WTC11 (cell line): ENCODE measurements around the gene C10orf90. TPM values are rescaled to one million over a fixed set of nuclear protein-coding genes. Genes with fewer than 3 reads are reported as not detected.

ENCODE experiments used
- ATAC-seq: fragments of 200-7000 bp; cut with Tn5 transposase; 2 replicates; pipeline ENCODE4 v1.10.0; 2021; ENCODE audit warnings: mild to moderate bottlenecking, moderate library complexity
- CTCF ChIA-PET: fragments of 300-600 bp; sonication (Branson Sonifier 250); formaldehyde crosslinking; loops from one replicate; lab custom pipeline; 2021; ENCODE audit warnings: antibody characterized with exemption; lab: Charles Lee
- POLR2A ChIA-PET: fragments of 350-600 bp; sonication (Branson Sonifier 250); formaldehyde crosslinking; loops from one replicate; lab custom pipeline; 2021; ENCODE audit warnings: antibody characterized with exemption; lab: Charles Lee
- DNase-seq: peaks from one replicate; pipeline ENCODE4 v3.0.0; 2021; ENCODE audit warnings: low spot score
- H3K27ac Mint-ChIP-seq: 2 replicates; pipeline ENCODE4 v1.8.0; 2021; ENCODE audit warnings: mixed read lengths
- H3K27me3 Mint-ChIP-seq: 2 replicates; pipeline ENCODE4 v1.8.0; 2021; ENCODE audit warnings: low read depth, mild to moderate bottlenecking, moderate library complexity, mixed read lengths
- H3K36me3 Mint-ChIP-seq: 2 replicates; pipeline ENCODE4 v1.8.0; 2021; ENCODE audit warnings: mixed read lengths
- H3K4me1 Mint-ChIP-seq: 2 replicates; pipeline ENCODE4 v1.8.0; 2022; ENCODE audit warnings: mixed read lengths
- H3K4me3 Mint-ChIP-seq: 2 replicates; pipeline ENCODE4 v1.8.0; 2021; ENCODE audit warnings: mild to moderate bottlenecking, moderate library complexity, mixed read lengths
- H3K9me3 Mint-ChIP-seq: 2 replicates; pipeline ENCODE4 v1.8.0; 2021; ENCODE audit warnings: mixed read lengths
- CREM ChIP-seq: sonication (generic); formaldehyde crosslinking; IDR thresholded peaks from 2 replicates; pipeline ENCODE4 v1.8.1; 2022; ENCODE audit warnings: mild to moderate bottlenecking, missing genetic modification reagents, moderate library complexity
- FOXJ3 ChIP-seq: sonication (generic); formaldehyde crosslinking; IDR thresholded peaks from 2 replicates; pipeline ENCODE4 v1.9.0; 2021; ENCODE audit warnings: missing genetic modification reagents, mild to moderate bottlenecking, borderline replicate concordance
- GRHL2 ChIP-seq: fragments of 250-450 bp; sonication (Bioruptor Pico); IDR thresholded peaks from 2 replicates; pipeline ENCODE4 v1.8.0; 2022; ENCODE audit warnings: mild to moderate bottlenecking, moderate library complexity; ENCODE audit not compliant: insufficient replicate concordance, severe bottlenecking
- JAZF1 ChIP-seq: fragments of 250-450 bp; sonication (Bioruptor Pico); IDR thresholded peaks from 2 replicates; pipeline ENCODE4 v1.9.0; 2021; ENCODE audit warnings: moderate library complexity, mild to moderate bottlenecking, inconsistent platforms
- KAT7 ChIP-seq: sonication (generic); formaldehyde crosslinking; IDR thresholded peaks from 2 replicates; pipeline ENCODE4 v1.8.1; 2023; ENCODE audit warnings: missing genetic modification reagents, mild to moderate bottlenecking, borderline replicate concordance
- NFYB ChIP-seq: sonication (generic); formaldehyde crosslinking; conservative IDR thresholded peaks from 2 replicates; pipeline ENCODE4 v1.8.0; 2022; ENCODE audit warnings: low read depth, missing genetic modification reagents
- NR3C1 ChIP-seq: sonication (generic); formaldehyde crosslinking; conservative IDR thresholded peaks from 2 replicates; pipeline ENCODE4 v1.8.1; 2023; ENCODE audit warnings: low read depth, mild to moderate bottlenecking, missing genetic modification reagents
- TCF7 ChIP-seq: sonication (generic); formaldehyde crosslinking; IDR thresholded peaks from 2 replicates; pipeline ENCODE4 v1.8.0; 2022; ENCODE audit warnings: mild to moderate bottlenecking, low read depth, missing genetic modification reagents, moderate library complexity
- TEAD1 ChIP-seq: sonication (generic); formaldehyde crosslinking; IDR thresholded peaks from 2 replicates; pipeline ENCODE4 v1.8.0; 2022; ENCODE audit warnings: mild to moderate bottlenecking, missing genetic modification reagents
- TP53 ChIP-seq: sonication (generic); formaldehyde crosslinking; IDR thresholded peaks from 2 replicates; pipeline ENCODE4 v1.8.1; 2023; ENCODE audit warnings: mild to moderate bottlenecking, missing genetic modification reagents
- ZNF219 ChIP-seq: sonication (generic); formaldehyde crosslinking; IDR thresholded peaks from 2 replicates; pipeline ENCODE4 v1.8.0; 2023; ENCODE audit warnings: missing genetic modification reagents, mild to moderate bottlenecking, borderline replicate concordance
- ZNF396 ChIP-seq: fragments of 250-450 bp; sonication (Bioruptor Pico); IDR thresholded peaks from 2 replicates; pipeline ENCODE4 v1.8.0; 2021; ENCODE audit warnings: mild to moderate bottlenecking, moderate library complexity, borderline replicate concordance
- total RNA-seq: library from RNA; stranded (reverse); gene quantifications from 3 replicates; pipeline ENCODE4 v1.2.3, GENCODE V29; 2021
- TF ChIP-seq, protein P1 (sequence below): sonication (generic); formaldehyde crosslinking; IDR thresholded peaks from 2 replicates; pipeline ENCODE4 v1.8.1; 2023; ENCODE audit warnings: mild to moderate bottlenecking, moderate library complexity, missing genetic modification reagents
- TF ChIP-seq, protein P2 (sequence below): sonication (generic); formaldehyde crosslinking; IDR thresholded peaks from 2 replicates; pipeline ENCODE4 v1.8.0; 2022; ENCODE audit warnings: mild to moderate bottlenecking, missing genetic modification reagents
- TF ChIP-seq, protein P3 (sequence below): fragments of 250-450 bp; sonication (Bioruptor Pico); IDR thresholded peaks from 2 replicates; pipeline ENCODE4 v1.9.0; 2021; ENCODE audit warnings: mild to moderate bottlenecking
- TF ChIP-seq, protein P4 (sequence below): sonication (generic); formaldehyde crosslinking; IDR thresholded peaks from 2 replicates; pipeline ENCODE4 v1.8.1; 2022; ENCODE audit warnings: missing genetic modification reagents, borderline replicate concordance
- TF ChIP-seq, protein P5 (sequence below): sonication (generic); formaldehyde crosslinking; IDR thresholded peaks from 2 replicates; pipeline ENCODE4 v1.8.1; 2023; ENCODE audit warnings: mild to moderate bottlenecking, missing genetic modification reagents, moderate library complexity
- TF ChIP-seq, protein P6 (sequence below): sonication (generic); formaldehyde crosslinking; IDR thresholded peaks from 2 replicates; pipeline ENCODE4 v1.8.1; 2022; ENCODE audit warnings: low read depth, missing genetic modification reagents, borderline replicate concordance
- TF ChIP-seq, protein P7 (sequence below): sonication (generic); formaldehyde crosslinking; IDR thresholded peaks from 2 replicates; pipeline ENCODE4 v1.8.0; 2022; ENCODE audit warnings: mild to moderate bottlenecking, missing genetic modification reagents
- TF ChIP-seq, protein P8 (sequence below): fragments of 250-450 bp; sonication (Bioruptor Pico); conservative IDR thresholded peaks from 2 replicates; pipeline ENCODE4 v1.9.0; 2021; ENCODE audit warnings: mild to moderate bottlenecking
- TF ChIP-seq, protein P9 (sequence below): sonication (generic); formaldehyde crosslinking; IDR thresholded peaks from 2 replicates; pipeline ENCODE4 v1.8.1; 2023; ENCODE audit warnings: mild to moderate bottlenecking, missing genetic modification reagents

The C10orf90 gene
- total RNA-seq, 1 experiment from 2014 or later = 0.85 TPM

DNA sequence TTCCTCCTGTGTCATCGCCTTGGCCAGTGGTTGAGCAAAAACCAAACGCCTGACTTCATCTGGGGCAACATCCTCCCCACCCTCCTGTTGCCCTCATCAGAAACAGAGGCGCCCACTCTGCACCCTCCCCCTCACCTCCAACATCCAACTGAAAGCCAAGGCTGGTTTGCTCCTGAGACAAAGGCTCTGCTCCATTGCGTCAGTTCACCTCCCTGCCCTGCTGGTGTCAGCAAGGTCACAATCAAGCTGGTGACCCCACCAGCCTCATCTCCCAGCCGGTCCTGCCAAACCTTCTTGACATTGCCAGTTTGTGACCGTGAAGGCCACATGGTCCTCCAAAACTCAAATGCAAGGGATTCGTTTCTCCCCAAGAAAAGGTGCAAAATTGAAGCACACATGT lies 150.5 kb downstream of the C10orf90 start:
- Mint-ChIP-seq H3K4me3 (no peak overlapping the region), H3K27ac (no peak overlapping the region), H3K4me1 (0 out of 2 replicates have a peak, but pooled peaks cover 4% of the 10 kb centered on the region), H3K36me3 (peaks cover 3% of the 10 kb centered on the region; the same call in 1 of the 2 replicates), H3K27me3 (no peaks in the 10 kb centered on the region), H3K9me3 (peaks cover 8% of the 10 kb centered on the region)
- ATAC-seq (peak; percentile 59), DNase-seq (peak; percentile 17)
- TF ChIP-seq, protein P1, sequence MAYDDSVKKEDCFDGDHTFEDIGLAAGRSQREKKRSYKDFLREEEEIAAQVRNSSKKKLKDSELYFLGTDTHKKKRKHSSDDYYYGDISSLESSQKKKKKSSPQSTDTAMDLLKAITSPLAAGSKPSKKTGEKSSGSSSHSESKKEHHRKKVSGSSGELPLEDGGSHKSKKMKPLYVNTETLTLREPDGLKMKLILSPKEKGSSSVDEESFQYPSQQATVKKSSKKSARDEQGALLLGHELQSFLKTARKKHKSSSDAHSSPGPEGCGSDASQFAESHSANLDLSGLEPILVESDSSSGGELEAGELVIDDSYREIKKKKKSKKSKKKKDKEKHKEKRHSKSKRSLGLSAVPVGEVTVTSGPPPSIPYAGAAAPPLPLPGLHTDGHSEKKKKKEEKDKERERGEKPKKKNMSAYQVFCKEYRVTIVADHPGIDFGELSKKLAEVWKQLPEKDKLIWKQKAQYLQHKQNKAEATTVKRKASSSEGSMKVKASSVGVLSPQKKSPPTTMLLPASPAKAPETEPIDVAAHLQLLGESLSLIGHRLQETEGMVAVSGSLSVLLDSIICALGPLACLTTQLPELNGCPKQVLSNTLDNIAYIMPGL (CRISPR knock-in tag) = no peak
- TF ChIP-seq JAZF1 = no peak
- TF ChIP-seq, protein P2, sequence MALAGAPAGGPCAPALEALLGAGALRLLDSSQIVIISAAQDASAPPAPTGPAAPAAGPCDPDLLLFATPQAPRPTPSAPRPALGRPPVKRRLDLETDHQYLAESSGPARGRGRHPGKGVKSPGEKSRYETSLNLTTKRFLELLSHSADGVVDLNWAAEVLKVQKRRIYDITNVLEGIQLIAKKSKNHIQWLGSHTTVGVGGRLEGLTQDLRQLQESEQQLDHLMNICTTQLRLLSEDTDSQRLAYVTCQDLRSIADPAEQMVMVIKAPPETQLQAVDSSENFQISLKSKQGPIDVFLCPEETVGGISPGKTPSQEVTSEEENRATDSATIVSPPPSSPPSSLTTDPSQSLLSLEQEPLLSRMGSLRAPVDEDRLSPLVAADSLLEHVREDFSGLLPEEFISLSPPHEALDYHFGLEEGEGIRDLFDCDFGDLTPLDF (CRISPR knock-in tag) = no peak
- TF ChIP-seq, protein P3, sequence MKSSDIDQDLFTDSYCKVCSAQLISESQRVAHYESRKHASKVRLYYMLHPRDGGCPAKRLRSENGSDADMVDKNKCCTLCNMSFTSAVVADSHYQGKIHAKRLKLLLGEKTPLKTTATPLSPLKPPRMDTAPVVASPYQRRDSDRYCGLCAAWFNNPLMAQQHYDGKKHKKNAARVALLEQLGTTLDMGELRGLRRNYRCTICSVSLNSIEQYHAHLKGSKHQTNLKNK (CRISPR knock-in tag) = no peak
- TF ChIP-seq, protein P4, sequence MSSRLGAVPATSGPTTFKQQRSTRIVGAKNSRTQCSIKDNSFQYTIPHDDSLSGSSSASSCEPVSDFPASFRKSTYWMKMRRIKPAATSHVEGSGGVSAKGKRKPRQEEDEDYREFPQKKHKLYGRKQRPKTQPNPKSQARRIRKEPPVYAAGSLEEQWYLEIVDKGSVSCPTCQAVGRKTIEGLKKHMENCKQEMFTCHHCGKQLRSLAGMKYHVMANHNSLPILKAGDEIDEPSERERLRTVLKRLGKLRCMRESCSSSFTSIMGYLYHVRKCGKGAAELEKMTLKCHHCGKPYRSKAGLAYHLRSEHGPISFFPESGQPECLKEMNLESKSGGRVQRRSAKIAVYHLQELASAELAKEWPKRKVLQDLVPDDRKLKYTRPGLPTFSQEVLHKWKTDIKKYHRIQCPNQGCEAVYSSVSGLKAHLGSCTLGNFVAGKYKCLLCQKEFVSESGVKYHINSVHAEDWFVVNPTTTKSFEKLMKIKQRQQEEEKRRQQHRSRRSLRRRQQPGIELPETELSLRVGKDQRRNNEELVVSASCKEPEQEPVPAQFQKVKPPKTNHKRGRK (CRISPR knock-in tag) = no peak
- TF ChIP-seq, protein P5, sequence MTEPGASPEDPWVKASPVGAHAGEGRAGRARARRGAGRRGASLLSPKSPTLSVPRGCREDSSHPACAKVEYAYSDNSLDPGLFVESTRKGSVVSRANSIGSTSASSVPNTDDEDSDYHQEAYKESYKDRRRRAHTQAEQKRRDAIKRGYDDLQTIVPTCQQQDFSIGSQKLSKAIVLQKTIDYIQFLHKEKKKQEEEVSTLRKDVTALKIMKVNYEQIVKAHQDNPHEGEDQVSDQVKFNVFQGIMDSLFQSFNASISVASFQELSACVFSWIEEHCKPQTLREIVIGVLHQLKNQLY (CRISPR knock-in tag) = no peak
- TF ChIP-seq, protein P6, sequence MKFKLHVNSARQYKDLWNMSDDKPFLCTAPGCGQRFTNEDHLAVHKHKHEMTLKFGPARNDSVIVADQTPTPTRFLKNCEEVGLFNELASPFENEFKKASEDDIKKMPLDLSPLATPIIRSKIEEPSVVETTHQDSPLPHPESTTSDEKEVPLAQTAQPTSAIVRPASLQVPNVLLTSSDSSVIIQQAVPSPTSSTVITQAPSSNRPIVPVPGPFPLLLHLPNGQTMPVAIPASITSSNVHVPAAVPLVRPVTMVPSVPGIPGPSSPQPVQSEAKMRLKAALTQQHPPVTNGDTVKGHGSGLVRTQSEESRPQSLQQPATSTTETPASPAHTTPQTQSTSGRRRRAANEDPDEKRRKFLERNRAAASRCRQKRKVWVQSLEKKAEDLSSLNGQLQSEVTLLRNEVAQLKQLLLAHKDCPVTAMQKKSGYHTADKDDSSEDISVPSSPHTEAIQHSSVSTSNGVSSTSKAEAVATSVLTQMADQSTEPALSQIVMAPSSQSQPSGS = no peak
- no peak for TF ChIP-seq GRHL2 (CRISPR knock-in tag)
- no peak for TF ChIP-seq NR3C1 (CRISPR knock-in tag)
- TF ChIP-seq FOXJ3 (CRISPR knock-in tag) = no peak
- TF ChIP-seq NFYB = no peak
- TF ChIP-seq CREM (CRISPR knock-in tag) = no peak
- TF ChIP-seq ZNF396 (CRISPR knock-in tag) = no peak
- TF ChIP-seq TEAD1 (CRISPR knock-in tag) = no peak
- no peak for TF ChIP-seq TCF7 (CRISPR knock-in tag)
- ChIA-PET CTCF (interaction anchor here (1.0 to 1.6 kb wide), 3 partner anchors 16 to 79 kb away, joined by 3 to 4 read pairs (median 4); no protein-coding TSS in a partner anchor), POLR2A (no interaction called here)

DNA sequence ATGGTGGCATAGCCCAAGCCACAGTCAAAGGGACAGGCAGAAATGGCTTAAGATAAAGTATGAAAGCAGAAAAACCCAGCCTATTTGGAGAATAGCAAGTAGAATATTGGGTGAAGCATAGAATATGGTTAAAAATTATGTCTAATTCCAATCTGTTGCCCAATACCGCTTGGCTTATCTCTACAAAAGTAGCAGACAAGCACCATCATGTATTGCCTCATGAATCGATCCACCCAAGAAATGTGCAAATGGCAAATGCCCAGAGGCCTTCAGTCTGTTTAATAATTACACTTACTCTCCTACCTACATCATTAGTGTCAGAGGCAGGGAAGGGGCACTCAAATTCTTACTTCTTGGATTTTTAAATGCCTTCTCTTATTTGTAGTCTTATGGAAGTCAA lies 151.3 kb downstream of the C10orf90 start:
- Mint-ChIP-seq H3K4me3 (no peak overlapping the region), H3K4me1 (0 out of 2 replicates have a peak, but pooled peaks cover 4% of the 10 kb centered on the region), H3K9me3 (peaks cover 8% of the 10 kb centered on the region), H3K36me3 (peaks cover 3% of the 10 kb centered on the region; the same call in 1 of the 2 replicates), H3K27me3 (no peaks in the 10 kb centered on the region), H3K27ac (no peak overlapping the region)
- ATAC-seq (no peak), DNase-seq (no peak)
- ChIA-PET POLR2A (no interaction called here), CTCF (interaction anchor here (1.3 kb wide), 1 partner anchor 79 kb away, joined by 4 read pairs; no protein-coding TSS in a partner anchor)
- TF ChIP-seq CREM (CRISPR knock-in tag) (no peak), ZNF396 (CRISPR knock-in tag) (no peak), ZNF219 (CRISPR knock-in tag) (no peak), TP53 (CRISPR knock-in tag) (no peak), KAT7 (CRISPR knock-in tag) (no peak)
- TF ChIP-seq, protein P7, sequence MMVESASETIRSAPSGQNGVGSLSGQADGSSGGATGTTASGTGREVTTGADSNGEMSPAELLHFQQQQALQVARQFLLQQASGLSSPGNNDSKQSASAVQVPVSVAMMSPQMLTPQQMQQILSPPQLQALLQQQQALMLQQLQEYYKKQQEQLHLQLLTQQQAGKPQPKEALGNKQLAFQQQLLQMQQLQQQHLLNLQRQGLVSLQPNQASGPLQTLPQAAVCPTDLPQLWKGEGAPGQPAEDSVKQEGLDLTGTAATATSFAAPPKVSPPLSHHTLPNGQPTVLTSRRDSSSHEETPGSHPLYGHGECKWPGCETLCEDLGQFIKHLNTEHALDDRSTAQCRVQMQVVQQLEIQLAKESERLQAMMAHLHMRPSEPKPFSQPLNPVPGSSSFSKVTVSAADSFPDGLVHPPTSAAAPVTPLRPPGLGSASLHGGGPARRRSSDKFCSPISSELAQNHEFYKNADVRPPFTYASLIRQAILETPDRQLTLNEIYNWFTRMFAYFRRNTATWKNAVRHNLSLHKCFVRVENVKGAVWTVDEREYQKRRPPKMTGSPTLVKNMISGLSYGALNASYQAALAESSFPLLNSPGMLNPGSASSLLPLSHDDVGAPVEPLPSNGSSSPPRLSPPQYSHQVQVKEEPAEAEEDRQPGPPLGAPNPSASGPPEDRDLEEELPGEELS (CRISPR knock-in tag) = no peak
- TF ChIP-seq, protein P8, sequence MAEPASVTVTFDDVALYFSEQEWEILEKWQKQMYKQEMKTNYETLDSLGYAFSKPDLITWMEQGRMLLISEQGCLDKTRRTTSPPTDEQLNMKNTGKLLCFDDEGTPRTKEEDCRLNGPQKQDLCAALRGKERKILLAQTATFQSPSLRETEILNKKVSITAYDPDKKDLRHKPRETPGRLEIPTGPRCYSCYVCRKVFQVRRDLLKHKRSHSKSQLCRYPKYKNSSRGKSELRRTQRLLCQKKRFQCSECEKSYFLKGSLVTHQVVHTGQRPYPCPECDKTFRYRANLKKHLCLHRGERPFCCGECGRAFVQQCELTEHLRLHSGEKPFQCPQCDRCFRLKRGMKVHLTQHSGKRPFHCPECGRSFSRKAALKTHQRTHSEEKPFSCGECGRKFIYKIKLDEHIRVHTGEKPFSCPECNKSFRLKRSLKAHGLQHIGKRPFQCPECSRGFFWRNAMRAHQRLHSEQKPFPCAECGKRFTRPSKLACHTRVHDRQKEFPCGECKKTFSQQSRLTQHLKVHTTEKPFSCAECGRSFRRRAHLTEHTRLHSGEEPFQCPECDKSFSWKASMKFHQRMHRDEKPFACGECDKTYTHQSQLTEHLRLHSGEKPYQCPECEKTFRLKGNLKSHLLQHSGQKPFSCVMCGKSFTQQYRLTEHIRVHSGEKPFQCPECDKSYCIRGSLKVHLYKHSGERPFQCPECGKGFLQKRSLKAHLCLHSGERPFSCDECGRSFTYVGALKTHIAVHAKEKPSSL (CRISPR knock-in tag) = no peak
- TF ChIP-seq, protein P9, sequence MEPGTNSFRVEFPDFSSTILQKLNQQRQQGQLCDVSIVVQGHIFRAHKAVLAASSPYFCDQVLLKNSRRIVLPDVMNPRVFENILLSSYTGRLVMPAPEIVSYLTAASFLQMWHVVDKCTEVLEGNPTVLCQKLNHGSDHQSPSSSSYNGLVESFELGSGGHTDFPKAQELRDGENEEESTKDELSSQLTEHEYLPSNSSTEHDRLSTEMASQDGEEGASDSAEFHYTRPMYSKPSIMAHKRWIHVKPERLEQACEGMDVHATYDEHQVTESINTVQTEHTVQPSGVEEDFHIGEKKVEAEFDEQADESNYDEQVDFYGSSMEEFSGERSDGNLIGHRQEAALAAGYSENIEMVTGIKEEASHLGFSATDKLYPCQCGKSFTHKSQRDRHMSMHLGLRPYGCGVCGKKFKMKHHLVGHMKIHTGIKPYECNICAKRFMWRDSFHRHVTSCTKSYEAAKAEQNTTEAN = no peak
